KMS-11 (cell line): Measurements from ENCODE around the gene PCP4.

Experiments used
- H2AFZ ChIP-seq: fragments of 200-600 bp; sonication (generic); 2 replicates; pipeline ENCODE4 v1.6.1; 2016; ENCODE audit warnings: antibody characterized with exemption, mixed run types, low read depth
- H3K27ac ChIP-seq: fragments of 200-600 bp; sonication (generic); 2 replicates; pipeline ENCODE4 v1.6.1; 2016; ENCODE audit warnings: mild to moderate bottlenecking, mixed run types
- H3K27me3 ChIP-seq: fragments of 200-600 bp; sonication (generic); 2 replicates; pipeline ENCODE4 v1.6.1; 2017; ENCODE audit warnings: mild to moderate bottlenecking, low read depth, mixed run types, moderate library complexity; ENCODE audit not compliant: insufficient read depth
- H3K36me3 ChIP-seq: fragments of 200-600 bp; sonication (generic); 2 replicates; pipeline ENCODE4 v1.6.1; 2017; ENCODE audit warnings: mild to moderate bottlenecking, mixed run types; ENCODE audit not compliant: insufficient read depth
- H3K4me1 ChIP-seq: fragments of 200-600 bp; sonication (generic); 2 replicates; pipeline ENCODE4 v1.6.1; 2016; ENCODE audit warnings: mild to moderate bottlenecking, low read depth, mixed run types; ENCODE audit not compliant: poor library complexity, severe bottlenecking
- H3K4me2 ChIP-seq: fragments of 200-600 bp; sonication (generic); 2 replicates; pipeline ENCODE4 v1.7.0; 2016; ENCODE audit warnings: mild to moderate bottlenecking, mixed run types
- H3K4me3 ChIP-seq: fragments of 200-600 bp; sonication (generic); IDR thresholded peaks from 2 replicates; pipeline ENCODE4 v1.6.1; 2017; ENCODE audit warnings: low read depth, low read length, mixed read lengths; ENCODE audit not compliant: insufficient read depth
- H3K79me2 ChIP-seq: fragments of 200-600 bp; sonication (generic); 2 replicates; pipeline ENCODE4 v1.6.1; 2016; ENCODE audit warnings: low read depth, mixed run types; ENCODE audit not compliant: insufficient read depth
- H3K9ac ChIP-seq: fragments of 200-600 bp; sonication (generic); 2 replicates; pipeline ENCODE4 v1.6.1; 2016; ENCODE audit warnings: mild to moderate bottlenecking, mixed run types
- H4K20me1 ChIP-seq: fragments of 200-600 bp; sonication (generic); 2 replicates; pipeline ENCODE4 v1.6.1; 2016; ENCODE audit warnings: mild to moderate bottlenecking, mixed run types; ENCODE audit not compliant: insufficient read depth
- CTCF ChIP-seq: fragments of 200-600 bp; sonication (generic); conservative IDR thresholded peaks from 2 replicates; pipeline ENCODE4 v1.6.1; 2017; ENCODE audit warnings: low read depth, mild to moderate bottlenecking, antibody characterized with exemption, low read length, moderate library complexity, mixed read lengths

The PCP4 gene

DNA sequence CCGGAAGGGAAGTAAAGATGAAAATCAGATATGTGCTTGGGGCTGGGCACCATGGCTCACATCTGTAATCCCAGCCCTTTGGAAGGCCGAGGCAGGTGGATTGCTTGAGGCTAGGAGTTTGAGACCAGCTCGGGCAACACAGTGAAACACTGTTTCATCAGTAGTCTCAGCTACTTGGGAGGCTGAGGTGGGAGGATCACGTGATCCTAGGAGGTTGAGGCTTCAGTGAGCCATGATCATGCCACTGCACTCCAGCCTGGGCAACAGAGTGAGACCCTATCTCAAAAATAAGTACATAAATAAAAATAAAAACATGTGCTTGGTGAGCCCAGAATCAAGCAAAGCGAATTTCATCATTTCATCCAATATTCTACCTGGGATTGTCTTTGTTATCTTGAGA is 23.3 kb upstream of the PCP4 start:
- H3K27me3 ChIP-seq: no peaks in the 10 kb centered on the region
- H3K4me2 ChIP-seq: no peak overlapping the region
- H3K36me3 ChIP-seq: no peaks in the 10 kb centered on the region
- H3K9ac ChIP-seq: no peak overlapping the region
- H3K4me3 ChIP-seq: no peak overlapping the region
- H4K20me1 ChIP-seq: no peaks in the 10 kb centered on the region
- no peak for TF ChIP-seq CTCF
- H3K4me1 ChIP-seq: no peaks in the 10 kb centered on the region
- no peak overlapping the region for H3K27ac ChIP-seq
- no peak overlapping the region for H2AFZ ChIP-seq
- H3K79me2 ChIP-seq: no peaks in the 10 kb centered on the region

GRCh38 chr21:39845571-39846130 is 21.6 kb upstream of the PCP4 start:
- Histone ChIP-seq H3K4me1 (no peaks in the 10 kb centered on the region), H3K4me2 (no peak overlapping the region), H3K36me3 (no peaks in the 10 kb centered on the region), H3K27me3 (no peaks in the 10 kb centered on the region), H3K9ac (no peak overlapping the region), H3K4me3 (no peak overlapping the region), H2AFZ (no peak overlapping the region), H3K79me2 (no peaks in the 10 kb centered on the region), H4K20me1 (no peaks in the 10 kb centered on the region), H3K27ac (no peak overlapping the region)
- TF ChIP-seq CTCF: no peak

DNA sequence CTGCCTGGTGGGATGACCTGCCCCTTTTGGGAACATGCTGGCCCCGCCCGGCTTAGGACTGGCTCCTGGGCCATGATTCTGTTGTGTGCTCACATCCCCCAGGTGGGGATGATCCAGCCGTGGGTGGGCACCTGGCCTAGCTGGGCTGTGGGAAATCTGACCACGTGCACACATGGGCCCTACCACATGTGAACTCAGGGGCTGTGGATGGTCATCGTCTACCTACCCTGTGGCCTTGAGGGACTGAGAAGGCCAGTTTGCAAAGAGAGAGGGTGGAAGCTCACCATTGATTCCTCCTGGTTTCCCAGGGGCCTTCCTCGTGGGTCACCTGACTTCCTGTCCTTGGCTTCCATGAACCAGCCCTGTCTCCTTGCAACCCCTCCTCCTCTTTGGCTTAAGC is 19.4 kb upstream of the PCP4 start:
- H3K4me1 ChIP-seq: no peaks in the 10 kb centered on the region
- no peak overlapping the region for H3K9ac ChIP-seq
- no peaks in the 10 kb centered on the region for H3K79me2 ChIP-seq
- H3K4me3 ChIP-seq: no peak overlapping the region
- H4K20me1 ChIP-seq: no peaks in the 10 kb centered on the region
- no peak overlapping the region for H3K27ac ChIP-seq
- no peak for TF ChIP-seq CTCF
- no peak overlapping the region for H2AFZ ChIP-seq
- no peaks in the 10 kb centered on the region for H3K27me3 ChIP-seq
- H3K36me3 ChIP-seq: no peaks in the 10 kb centered on the region
- H3K4me2 ChIP-seq: no peak overlapping the region

- no peaks in the 10 kb centered on the region for H3K36me3 ChIP-seq
- H3K4me3 ChIP-seq: no peak overlapping the region
- no peaks in the 10 kb centered on the region for H4K20me1 ChIP-seq
- H3K27ac ChIP-seq: no peak overlapping the region
- no peaks in the 10 kb centered on the region for H3K4me1 ChIP-seq
- no peaks in the 10 kb centered on the region for H3K27me3 ChIP-seq
- no peak overlapping the region for H3K9ac ChIP-seq
- H3K4me2 ChIP-seq: no peak overlapping the region
- no peaks in the 10 kb centered on the region for H3K79me2 ChIP-seq
- H2AFZ ChIP-seq: no peak overlapping the region
- TF ChIP-seq CTCF: no peak
Measured at GRCh38 chr21:39849014-39849655, 18.1 kb upstream of the PCP4 start.
